KMS-11 (cell line): ENCODE data around the gene NDUFB10.

Experiments used
- H2AFZ ChIP-seq: fragments of 200-600 bp; sonication (generic); 2 replicates; pipeline ENCODE4 v1.6.1; 2016; ENCODE audit warnings: antibody characterized with exemption, mixed run types, low read depth
- H3K27ac ChIP-seq: fragments of 200-600 bp; sonication (generic); 2 replicates; pipeline ENCODE4 v1.6.1; 2016; ENCODE audit warnings: mild to moderate bottlenecking, mixed run types
- H3K27me3 ChIP-seq: fragments of 200-600 bp; sonication (generic); 2 replicates; pipeline ENCODE4 v1.6.1; 2017; ENCODE audit warnings: mild to moderate bottlenecking, low read depth, mixed run types, moderate library complexity; ENCODE audit not compliant: insufficient read depth
- H3K36me3 ChIP-seq: fragments of 200-600 bp; sonication (generic); 2 replicates; pipeline ENCODE4 v1.6.1; 2017; ENCODE audit warnings: mild to moderate bottlenecking, mixed run types; ENCODE audit not compliant: insufficient read depth
- H3K4me1 ChIP-seq: fragments of 200-600 bp; sonication (generic); 2 replicates; pipeline ENCODE4 v1.6.1; 2016; ENCODE audit warnings: mild to moderate bottlenecking, low read depth, mixed run types; ENCODE audit not compliant: poor library complexity, severe bottlenecking
- H3K4me2 ChIP-seq: fragments of 200-600 bp; sonication (generic); 2 replicates; pipeline ENCODE4 v1.7.0; 2016; ENCODE audit warnings: mild to moderate bottlenecking, mixed run types
- H3K4me3 ChIP-seq: fragments of 200-600 bp; sonication (generic); IDR thresholded peaks from 2 replicates; pipeline ENCODE4 v1.6.1; 2017; ENCODE audit warnings: low read depth, low read length, mixed read lengths; ENCODE audit not compliant: insufficient read depth
- H3K79me2 ChIP-seq: fragments of 200-600 bp; sonication (generic); 2 replicates; pipeline ENCODE4 v1.6.1; 2016; ENCODE audit warnings: low read depth, mixed run types; ENCODE audit not compliant: insufficient read depth
- H3K9ac ChIP-seq: fragments of 200-600 bp; sonication (generic); 2 replicates; pipeline ENCODE4 v1.6.1; 2016; ENCODE audit warnings: mild to moderate bottlenecking, mixed run types
- H4K20me1 ChIP-seq: fragments of 200-600 bp; sonication (generic); 2 replicates; pipeline ENCODE4 v1.6.1; 2016; ENCODE audit warnings: mild to moderate bottlenecking, mixed run types; ENCODE audit not compliant: insufficient read depth
- CTCF ChIP-seq: fragments of 200-600 bp; sonication (generic); conservative IDR thresholded peaks from 2 replicates; pipeline ENCODE4 v1.6.1; 2017; ENCODE audit warnings: low read depth, mild to moderate bottlenecking, antibody characterized with exemption, low read length, moderate library complexity, mixed read lengths

The NDUFB10 gene

GRCh38 chr16:1999866-2000514, 40.7 kb downstream of the NDUFB10 start:
- Histone ChIP-seq H3K36me3 (no peaks in the 10 kb centered on the region), H3K9ac (no peak overlapping the region), H2AFZ (no peak overlapping the region), H3K4me2 (no peak overlapping the region), H4K20me1 (no peaks in the 10 kb centered on the region), H3K27me3 (no peaks in the 10 kb centered on the region), H3K79me2 (peaks cover 13% of the 10 kb centered on the region; the same call in 1 of the 2 replicates), H3K4me3 (no peak overlapping the region), H3K27ac (no peak overlapping the region), H3K4me1 (peaks cover 3% of the 10 kb centered on the region)
- TF ChIP-seq CTCF = no peak

- Histone ChIP-seq H4K20me1 (peaks cover 3% of the 10 kb centered on the region; the same call in 1 of the 2 replicates), H3K36me3 (no peaks in the 10 kb centered on the region), H3K27ac (no peak overlapping the region)
Observed at GRCh38 chr16:2001035-2001434, 41.7 kb downstream of the NDUFB10 start.

GRCh38 chr16:2001456-2002355, 42.4 kb downstream of the NDUFB10 start:
- Histone ChIP-seq H4K20me1 (peaks cover 3% of the 10 kb centered on the region; the same call in 1 of the 2 replicates), H3K27ac (no peak overlapping the region), H3K36me3 (no peaks in the 10 kb centered on the region), H3K79me2 (peaks cover 29% of the 10 kb centered on the region), H3K27me3 (no peaks in the 10 kb centered on the region), H3K4me1 (no peaks in the 10 kb centered on the region), H3K4me3 (no peak overlapping the region), H2AFZ (no peak overlapping the region), H3K9ac (no peak overlapping the region), H3K4me2 (no peak overlapping the region)
- TF ChIP-seq CTCF = no peak

More at GRCh38 chr16:2001035-2001434, 41.7 kb downstream of the NDUFB10 start:
- TF ChIP-seq CTCF = no peak
- no peak overlapping the region for H3K4me2 ChIP-seq
- no peaks in the 10 kb centered on the region for H3K4me1 ChIP-seq
- H3K27me3 ChIP-seq = no peaks in the 10 kb centered on the region
- no peak overlapping the region for H3K9ac ChIP-seq
- H3K4me3 ChIP-seq = no peak overlapping the region
- H2AFZ ChIP-seq = no peak overlapping the region
- peaks cover 23% of the 10 kb centered on the region for H3K79me2 ChIP-seq

- TF ChIP-seq CTCF = no peak
- no peak overlapping the region for H3K4me2 ChIP-seq
- H3K27ac ChIP-seq = no peak overlapping the region
- H3K9ac ChIP-seq = no peak overlapping the region
- H3K36me3 ChIP-seq = no peaks in the 10 kb centered on the region
- H3K27me3 ChIP-seq = no peaks in the 10 kb centered on the region
- H4K20me1 ChIP-seq = peaks cover 5% of the 10 kb centered on the region; the same call in 1 of the 2 replicates
- H3K79me2 ChIP-seq = peaks cover 38% of the 10 kb centered on the region
- H3K4me3 ChIP-seq = no peak overlapping the region
- peaks cover 8% of the 10 kb centered on the region for H3K4me1 ChIP-seq
- no peak overlapping the region for H2AFZ ChIP-seq
Observed at GRCh38 chr16:2002406-2003230, 43.3 kb downstream of the NDUFB10 start.
